ENCODE data around the gene RGS1. TPM values are rescaled to one million over a fixed set of nuclear protein-coding genes. Genes with fewer than 3 reads are reported as not detected.

RGS1 gene
- total RNA-seq, 1 experiment from 2014 or later = not detected

DNA sequence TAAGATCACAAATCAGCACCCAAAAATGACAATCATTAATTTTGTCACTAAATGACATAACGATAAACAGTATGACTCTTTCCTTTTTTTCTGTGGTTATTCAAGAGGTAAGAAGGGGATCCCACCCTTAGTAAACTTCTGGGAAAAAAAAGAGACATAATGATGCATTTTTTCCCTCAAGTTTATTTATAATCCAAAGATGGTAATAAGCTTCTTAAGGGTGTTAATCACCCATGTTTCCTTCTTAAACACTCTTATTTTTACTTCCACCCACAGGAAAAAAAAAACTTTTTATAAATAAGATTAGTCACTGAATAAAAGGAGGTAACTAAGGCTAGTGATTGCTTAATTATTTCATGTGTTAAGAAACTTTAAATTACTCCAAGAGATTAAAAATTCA, 24.7 kb downstream of the RGS1 start:
- Histone ChIP-seq H2AFZ (ENCODE audit: low read length) (no peak overlapping the region), H3K4ac (ENCODE audit: low read depth, low read length) (no peak overlapping the region), H4K8ac (replicated peaks; ENCODE audit: insufficient read length, low read depth, low read length) (no peak overlapping the region), H3K4me2 (ENCODE audit: insufficient read depth, insufficient read length, low read length) (no peak overlapping the region), H2BK20ac (ENCODE audit: low read depth, low read length, poor library complexity, severe bottlenecking) (no peak overlapping the region), H3K14ac (ENCODE audit: insufficient read depth, low read length) (no peak overlapping the region), H2BK5ac (ENCODE audit: insufficient read length, low read length) (no peak overlapping the region), H3K23me2 (ENCODE audit: insufficient read length, low read depth, low read length, poor library complexity, severe bottlenecking) (no peaks in the 10 kb centered on the region), H3K18ac (ENCODE audit: insufficient read length, low read depth, low read length) (no peak overlapping the region), H4K5ac (ENCODE audit: insufficient read length, low read depth, low read length) (no peak overlapping the region), H3T11ph (ENCODE audit: low read length) (no peak overlapping the region), H3K79me1 (ENCODE audit: insufficient read depth, low read depth, low read length, poor library complexity, severe bottlenecking) (no peaks in the 10 kb centered on the region), H3K56ac (ENCODE audit: insufficient read length, low read depth, low read length) (no peak overlapping the region), H4K91ac (ENCODE audit: insufficient read length, low read depth, low read length) (no peak overlapping the region), H3K23ac (ENCODE audit: insufficient read length, low read depth, low read length) (no peak overlapping the region), H3K27me3 (ENCODE audit: insufficient read depth, low read length) (no peaks in the 10 kb centered on the region), H3K9me3 (ENCODE audit: control insufficient read depth, low read depth, low read length) (no peaks in the 10 kb centered on the region), H2BK120ac (ENCODE audit: low read depth, low read length, poor library complexity, severe bottlenecking) (no peak overlapping the region), H3K9ac (ENCODE audit: extremely low read depth, insufficient read length, low read length) (no peak overlapping the region), H2BK15ac (ENCODE audit: low read depth, low read length) (no peak overlapping the region), H3K79me2 (ENCODE audit: insufficient read depth, low read length) (no peaks in the 10 kb centered on the region), H2BK12ac (ENCODE audit: insufficient read length, low read depth, low read length) (no peak overlapping the region), H3K4me1 (ENCODE audit: insufficient read depth, low read length) (no peaks in the 10 kb centered on the region), H3K27ac (ENCODE audit: insufficient read length, low read depth, low read length) (no peak overlapping the region), H2AK5ac (ENCODE audit: insufficient read length, low read length) (no peak overlapping the region), H4K20me1 (ENCODE audit: control insufficient read depth, insufficient read depth, insufficient read length) (no peaks in the 10 kb centered on the region)
- Mint-ChIP-seq H3K4me1 (no peaks in the 10 kb centered on the region), H3K27ac (no peak overlapping the region), H3K4me3 (no peak overlapping the region), H3K9me3 (no peaks in the 10 kb centered on the region), H3K36me3 (ENCODE audit: insufficient read depth in 1 of 3, low read depth in 3 of 3) (no peaks in the 10 kb centered on the region), H3K27me3 (ENCODE audit: low read depth) (no peaks in the 10 kb centered on the region)
- WGBS (ENCODE audit: extremely low coverage, insufficient read length, low lambda C conversion rate) = no CpG with 5 or more reads among the region's 1 CpG
- no peak for DNase-seq
- no peak for TF ChIP-seq CTCF (conservative IDR thresholded peaks at IDR 0.05)
